ENCODE measurements around the gene TFEB. TPM values are rescaled to one million over a fixed set of nuclear protein-coding genes. Genes with fewer than 3 reads are reported as not detected.
A peak's percentile ranks its signal among the peaks of the same experiment; 100 is the strongest.

Gene TFEB
- total and polyA plus RNA-seq, 5 donors, result 31.6 to 51.1 (median 45.7) TPM

DNA sequence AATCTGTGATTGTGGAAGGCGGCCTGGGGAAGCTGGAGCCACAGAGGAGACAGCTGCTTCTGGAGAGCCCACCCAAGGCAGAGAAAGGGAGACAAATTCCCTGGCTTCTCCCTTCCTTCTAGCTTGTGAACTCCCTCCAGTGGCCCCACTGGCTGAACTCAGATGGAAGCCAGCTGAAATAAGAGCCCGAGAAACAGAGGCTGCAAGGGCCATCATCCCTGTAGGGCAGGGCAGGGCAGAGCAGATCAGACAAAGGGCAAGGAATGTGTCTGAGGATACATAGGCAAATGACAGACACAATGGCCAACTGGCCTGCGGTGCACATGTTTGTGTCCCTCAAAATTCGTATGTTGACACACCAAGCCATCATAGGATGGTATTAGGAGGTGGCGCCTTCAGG, 71.8 kb downstream of the TFEB start:
- WGBS, result 82% methylated on average over 5 of the region's 5 CpGs
- Histone ChIP-seq H3K4me1 (ENCODE audit: control insufficient read depth, insufficient read depth, low read length) (no peaks in the 10 kb centered on the region), H3K27me3 (ENCODE audit: control insufficient read depth, insufficient read depth) (no peaks in the 10 kb centered on the region), H3K9me3 (ENCODE audit: control insufficient read depth, low read length) (no peaks in the 10 kb centered on the region), H3K27ac (ENCODE audit: low read length) (no peak overlapping the region), H3K4me3 (ENCODE audit: low read length) (no peak overlapping the region)
- ATAC-seq (no peak), DNase-seq (no peak)
- intact Hi-C loops (cut with DNase I), result no loop called here

DNA sequence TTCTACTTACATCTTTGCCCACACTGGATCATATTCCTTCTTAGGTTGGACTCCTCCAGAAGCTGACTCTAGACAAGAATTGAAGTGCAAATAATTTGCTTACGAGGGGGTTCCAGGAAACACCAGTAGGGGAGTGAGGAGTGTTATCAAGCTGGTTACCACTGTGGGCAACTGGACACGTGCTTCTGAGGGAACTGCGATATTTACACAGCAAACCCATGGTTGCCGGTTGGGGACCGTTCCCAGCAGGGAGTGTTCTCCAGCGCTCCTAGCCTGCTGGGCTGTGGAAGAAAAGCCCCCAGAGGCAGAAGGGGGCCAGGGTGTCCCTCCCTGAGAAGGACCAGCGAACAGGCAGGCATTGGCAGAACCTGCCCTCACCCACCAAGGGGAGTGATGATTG, 75.5 kb downstream of the TFEB start:
- H3K4me3 ChIP-seq (ENCODE audit: low read length), result no peak overlapping the region
- H3K27ac ChIP-seq (ENCODE audit: low read length), result no peak overlapping the region
- no peaks in the 10 kb centered on the region for H3K9me3 ChIP-seq (ENCODE audit: control insufficient read depth, low read length)
- ATAC-seq (no peak), DNase-seq (no peak)
- 67% methylated on average over 7 of the region's 7 CpGs for WGBS
- intact Hi-C loops (cut with DNase I), result no loop called here
- H3K27me3 ChIP-seq (ENCODE audit: control insufficient read depth, insufficient read depth), result no peaks in the 10 kb centered on the region
- H3K4me1 ChIP-seq (ENCODE audit: control insufficient read depth, insufficient read depth, low read length), result peaks cover 3% of the 10 kb centered on the region

DNA sequence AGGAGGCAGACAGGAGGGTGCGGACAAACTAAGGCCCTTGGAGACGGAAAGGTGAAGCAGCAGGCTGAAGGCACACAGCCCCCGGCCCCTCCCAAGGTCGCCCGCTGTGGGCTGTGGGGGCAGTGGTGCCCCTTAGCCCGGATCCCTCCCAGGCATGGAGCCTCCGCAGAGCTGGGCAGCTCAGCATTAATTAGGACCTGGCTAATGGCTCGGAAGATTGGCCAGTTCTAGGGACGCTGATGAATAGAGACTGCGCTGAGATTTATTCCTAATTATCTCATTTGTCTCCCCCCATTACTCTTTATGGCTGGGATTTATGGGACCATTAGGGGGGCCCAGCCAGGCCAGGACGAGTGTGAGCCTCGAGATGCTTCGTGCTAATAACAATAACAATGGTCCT, 76.8 kb downstream of the TFEB start:
- H3K27me3 ChIP-seq (ENCODE audit: control insufficient read depth, insufficient read depth), result no peaks in the 10 kb centered on the region
- 96% methylated on average over 13 of the region's 13 CpGs for WGBS
- H3K27ac ChIP-seq (ENCODE audit: low read length), result no peak overlapping the region
- intact Hi-C loops (cut with DNase I), result no loop called here
- ATAC-seq, result no peak
- H3K4me1 ChIP-seq (ENCODE audit: control insufficient read depth, insufficient read depth, low read length), result peaks cover 3% of the 10 kb centered on the region
- no peaks in the 10 kb centered on the region for H3K9me3 ChIP-seq (ENCODE audit: control insufficient read depth, low read length)
- no peak for DNase-seq
- H3K4me3 ChIP-seq (ENCODE audit: low read length), result no peak overlapping the region

DNA sequence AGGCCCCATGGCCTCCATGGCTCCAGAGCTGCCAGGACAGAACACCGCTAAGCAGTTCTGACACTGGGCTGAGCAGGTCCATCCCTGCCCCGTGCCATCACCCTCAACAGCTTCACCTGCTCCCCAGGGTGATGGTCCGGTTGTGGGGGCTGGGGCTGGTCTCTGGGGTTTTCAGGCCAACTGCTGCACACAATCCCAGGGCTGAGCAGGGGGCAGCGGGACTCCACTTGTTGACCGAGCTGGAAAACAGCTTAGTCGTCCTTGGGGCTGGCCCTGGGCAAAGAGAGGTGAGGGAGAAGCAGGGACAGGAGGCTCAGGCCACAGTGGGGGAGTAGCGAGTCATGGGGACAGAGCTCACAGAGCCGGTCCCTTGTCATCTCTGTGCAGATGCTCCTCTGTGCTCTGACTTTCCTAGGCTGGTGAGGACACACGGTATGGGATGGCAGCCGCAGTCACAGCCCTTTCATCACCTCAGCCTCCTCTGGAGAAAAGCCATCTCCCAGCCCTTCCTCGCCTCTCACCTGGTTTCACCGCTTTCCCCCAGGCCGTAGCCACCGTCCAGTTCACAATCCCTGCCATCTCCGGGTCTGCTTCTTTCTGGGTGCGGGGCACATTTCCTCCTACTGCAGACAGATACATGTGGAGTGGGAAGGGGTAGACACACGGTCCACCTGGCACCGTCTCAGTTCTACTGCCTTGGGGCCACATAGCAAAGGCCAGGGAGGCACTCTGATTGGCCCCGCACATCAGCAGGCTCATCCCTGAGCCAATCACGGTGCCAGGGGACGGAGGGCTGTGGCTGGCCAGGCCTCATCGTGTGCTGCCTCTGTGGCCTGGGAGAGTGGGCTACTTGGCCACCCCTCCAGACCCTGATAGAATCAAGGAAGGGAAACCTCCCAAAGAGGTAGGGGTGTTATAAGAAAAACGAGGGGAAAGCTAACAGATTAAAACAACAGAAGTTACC, 78.0 kb downstream of the TFEB start:
- H3K27ac ChIP-seq (ENCODE audit: low read length), result no peak overlapping the region
- intact Hi-C loops (cut with DNase I), result no loop called here
- DNase-seq (no peak), ATAC-seq (no peak)
- H3K4me1 ChIP-seq (ENCODE audit: control insufficient read depth, insufficient read depth, low read length), result peaks cover 3% of the 10 kb centered on the region
- no peaks in the 10 kb centered on the region for H3K27me3 ChIP-seq (ENCODE audit: control insufficient read depth, insufficient read depth)
- H3K4me3 ChIP-seq (ENCODE audit: low read length), result no peak overlapping the region
- H3K9me3 ChIP-seq (ENCODE audit: control insufficient read depth, low read length), result no peaks in the 10 kb centered on the region
- 90% methylated on average over 23 of the region's 23 CpGs for WGBS

DNA sequence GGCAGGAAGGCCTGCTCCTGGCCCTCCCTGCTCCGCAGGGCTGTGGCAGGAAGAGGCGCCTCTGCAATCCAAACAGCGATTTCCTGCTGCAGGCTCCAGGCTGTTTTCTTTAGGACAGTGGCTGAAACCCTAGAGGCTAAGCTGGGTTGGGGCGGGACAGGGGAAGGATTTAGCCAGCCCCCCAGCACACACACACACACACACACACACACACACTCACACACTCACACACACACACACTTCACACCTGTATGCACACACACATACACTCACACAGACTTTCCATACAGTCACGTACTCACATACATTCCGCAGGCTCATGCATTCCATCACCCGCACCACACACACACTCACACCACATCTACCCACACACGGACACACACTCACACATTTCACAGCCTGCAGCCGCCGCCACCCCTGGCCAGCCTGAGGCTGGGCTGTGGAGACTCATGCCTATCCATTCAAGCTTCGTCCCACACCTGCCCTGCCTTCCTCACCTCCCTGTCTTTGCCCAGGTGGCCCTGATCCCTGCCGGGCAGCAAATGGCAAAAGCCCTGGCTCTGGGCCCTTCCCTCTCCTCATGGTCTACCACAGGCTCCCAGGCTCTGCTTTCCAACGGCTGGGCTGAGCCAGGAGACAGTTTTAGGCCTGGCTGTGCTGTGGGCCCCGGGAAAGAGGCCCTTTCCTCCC, 79.3 kb downstream of the TFEB start:
- DNase-seq (peak in 1 of 3 donors; percentile 60), ATAC-seq (peak; percentile 54 to 87)
- Histone ChIP-seq H3K4me3 (ENCODE audit: low read length) (no peak overlapping the region), H3K27ac (ENCODE audit: low read length) (no peak overlapping the region), H3K4me1 (ENCODE audit: control insufficient read depth, insufficient read depth, low read length) (peaks cover 3% of the 10 kb centered on the region), H3K9me3 (ENCODE audit: control insufficient read depth, low read length) (no peaks in the 10 kb centered on the region), H3K27me3 (ENCODE audit: control insufficient read depth, insufficient read depth) (no peaks in the 10 kb centered on the region)
- 46% methylated on average over 14 of the region's 14 CpGs for WGBS
- intact Hi-C loops (cut with DNase I), result no loop called here

DNA sequence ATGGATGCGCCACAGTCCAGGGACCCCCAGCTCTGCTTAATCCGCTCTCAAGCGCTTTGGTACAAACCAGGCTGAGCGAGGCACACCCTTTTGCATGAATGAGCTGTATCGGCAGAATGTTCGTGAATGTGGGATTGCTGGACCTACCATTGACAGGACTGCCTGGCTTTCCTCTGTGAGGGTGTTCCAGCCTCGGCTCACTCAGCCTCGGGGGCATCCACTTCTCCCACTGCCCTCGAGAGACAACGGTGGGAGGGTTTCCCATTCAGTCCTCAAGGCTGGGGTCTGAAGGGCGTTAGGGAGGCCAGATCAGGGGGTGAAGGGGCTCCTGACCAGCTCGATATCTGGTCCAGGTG, 79.8 kb downstream of the TFEB start:
- peaks cover 3% of the 10 kb centered on the region for H3K4me1 ChIP-seq (ENCODE audit: control insufficient read depth, insufficient read depth, low read length)
- H3K27me3 ChIP-seq (ENCODE audit: control insufficient read depth, insufficient read depth), result no peaks in the 10 kb centered on the region
- 58% methylated on average over 12 of the region's 12 CpGs for WGBS
- DNase-seq (no peak), ATAC-seq (no peak)
- H3K4me3 ChIP-seq (ENCODE audit: low read length), result no peak overlapping the region
- intact Hi-C loops (cut with DNase I), result no loop called here
- H3K27ac ChIP-seq (ENCODE audit: low read length), result no peak overlapping the region
- H3K9me3 ChIP-seq (ENCODE audit: control insufficient read depth, low read length), result no peaks in the 10 kb centered on the region

DNA sequence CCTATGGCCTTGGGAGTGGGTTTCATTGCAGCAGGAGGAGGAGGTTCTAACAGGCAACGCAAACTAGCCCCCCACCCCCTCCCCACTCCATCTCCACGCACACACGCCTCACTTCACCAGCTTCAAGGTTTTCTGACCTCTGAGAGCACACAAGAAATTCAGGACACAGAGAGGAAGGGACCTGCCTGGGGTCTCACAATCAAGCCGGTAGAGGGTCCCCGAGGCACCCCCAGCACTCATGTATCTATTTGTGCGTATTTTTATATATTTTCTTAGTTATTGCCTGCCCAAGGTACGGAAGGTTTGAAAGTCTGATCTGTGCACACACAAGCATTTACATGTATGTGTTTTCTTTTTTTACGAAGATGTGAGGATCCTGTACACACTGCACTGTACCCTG, 80.2 kb downstream of the TFEB start:
- H3K4me1 ChIP-seq (ENCODE audit: control insufficient read depth, insufficient read depth, low read length), result peaks cover 3% of the 10 kb centered on the region
- H3K27me3 ChIP-seq (ENCODE audit: control insufficient read depth, insufficient read depth), result no peaks in the 10 kb centered on the region

DNA sequence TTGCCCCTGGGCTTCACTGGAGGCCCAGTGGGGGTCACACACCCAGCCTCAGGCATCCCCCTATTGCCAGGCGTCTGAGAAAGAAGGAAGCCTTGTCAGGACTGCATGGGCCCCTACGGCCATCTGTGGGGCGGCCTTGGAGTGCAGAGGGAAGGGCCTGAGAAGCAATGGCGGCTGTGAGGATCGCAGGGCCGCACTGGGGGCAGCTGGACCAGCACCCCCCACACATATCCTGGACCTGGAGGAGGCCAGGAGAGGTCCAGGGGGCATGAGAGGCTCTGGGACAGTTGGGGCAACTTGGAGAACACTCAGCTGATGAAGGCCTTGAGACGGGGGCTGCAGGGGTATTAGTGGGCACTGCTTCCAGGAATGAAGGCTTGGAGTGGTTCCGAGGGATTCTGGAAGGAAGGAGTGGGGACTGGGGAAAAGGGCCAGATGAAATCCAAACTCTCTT, 80.7 kb downstream of the TFEB start:
- intact Hi-C loops (cut with DNase I), result no loop called here
- DNase-seq (no peak), ATAC-seq (no peak)
- peaks cover 3% of the 10 kb centered on the region for H3K4me1 ChIP-seq (ENCODE audit: control insufficient read depth, insufficient read depth, low read length)
- no peak overlapping the region for H3K27ac ChIP-seq (ENCODE audit: low read length)
- 89% methylated on average over 8 of the region's 8 CpGs for WGBS
- H3K27me3 ChIP-seq (ENCODE audit: control insufficient read depth, insufficient read depth), result no peaks in the 10 kb centered on the region
- no peaks in the 10 kb centered on the region for H3K9me3 ChIP-seq (ENCODE audit: control insufficient read depth, low read length)
- H3K4me3 ChIP-seq (ENCODE audit: low read length), result no peak overlapping the region

More for the DNA sequence above, 80.2 kb downstream of the TFEB start:
- intact Hi-C loops (cut with DNase I), result no loop called here
- ATAC-seq (no peak), DNase-seq (no peak)
- Histone ChIP-seq H3K27ac (ENCODE audit: low read length) (no peak overlapping the region), H3K9me3 (ENCODE audit: control insufficient read depth, low read length) (no peaks in the 10 kb centered on the region), H3K4me3 (ENCODE audit: low read length) (no peak overlapping the region)
- WGBS, result 86% methylated on average over 8 of the region's 8 CpGs

DNA sequence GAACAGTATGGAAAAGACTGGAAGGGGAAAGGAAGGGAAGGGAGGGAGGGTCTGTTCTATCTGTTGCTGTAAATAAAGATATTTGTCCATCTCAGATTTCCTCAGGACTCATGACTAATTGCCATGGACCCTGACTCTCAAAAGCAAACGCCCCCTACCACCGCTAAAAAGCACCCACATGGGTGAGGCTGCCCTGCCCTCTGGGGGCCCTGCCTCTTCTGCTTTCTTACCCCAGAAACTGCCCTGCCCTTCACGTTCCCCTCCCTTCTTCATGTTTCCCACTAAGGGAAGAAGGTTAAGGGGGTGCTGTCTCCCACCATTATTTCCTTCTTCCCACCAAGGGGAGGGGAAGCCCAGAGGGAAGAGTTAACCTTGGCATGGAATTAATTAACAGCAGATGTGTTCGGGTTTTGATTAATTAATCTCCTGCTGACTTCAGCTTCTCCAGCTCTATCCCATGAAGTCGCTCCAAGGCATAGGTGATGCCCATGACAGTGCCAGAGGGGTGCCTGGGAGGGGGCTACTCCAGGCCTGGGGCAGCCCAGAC, 81.2 kb downstream of the TFEB start:
- no peak for DNase-seq
- intact Hi-C loops (cut with DNase I), result no loop called here

DNA sequence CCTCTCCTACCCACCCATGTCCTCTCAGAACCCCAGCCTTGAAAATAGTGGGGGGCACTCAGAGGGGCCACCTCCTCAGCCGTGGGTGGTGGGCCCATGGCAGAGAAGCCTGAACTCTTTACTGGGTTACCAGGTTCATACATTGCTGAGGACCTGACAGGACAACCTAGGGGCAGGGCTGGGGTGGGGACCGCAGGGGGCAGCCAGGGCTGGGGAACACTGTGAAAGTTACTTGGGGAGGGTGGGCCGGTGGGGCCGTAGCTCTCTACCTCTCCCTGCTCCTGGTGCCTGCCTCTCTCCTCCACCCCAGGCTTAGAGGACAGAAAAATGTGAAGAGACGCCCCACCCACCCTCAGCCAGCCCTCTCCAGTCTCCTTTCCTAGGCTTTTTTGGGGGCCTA, 81.7 kb downstream of the TFEB start:
- ATAC-seq, result no peak
- Histone ChIP-seq H3K27ac (ENCODE audit: low read length) (no peak overlapping the region), H3K27me3 (ENCODE audit: control insufficient read depth, insufficient read depth) (no peaks in the 10 kb centered on the region), H3K4me1 (ENCODE audit: control insufficient read depth, insufficient read depth, low read length) (peaks cover 3% of the 10 kb centered on the region), H3K4me3 (ENCODE audit: low read length) (no peak overlapping the region), H3K9me3 (ENCODE audit: control insufficient read depth, low read length) (no peaks in the 10 kb centered on the region)
- DNase-seq, result no peak
- intact Hi-C loops (cut with DNase I), result no loop called here
- 84% methylated on average over 5 of the region's 5 CpGs for WGBS

More for the DNA sequence above, 81.2 kb downstream of the TFEB start:
- peaks cover 3% of the 10 kb centered on the region for H3K4me1 ChIP-seq (ENCODE audit: control insufficient read depth, insufficient read depth, low read length)
- H3K4me3 ChIP-seq (ENCODE audit: low read length), result no peak overlapping the region
- H3K27ac ChIP-seq (ENCODE audit: low read length), result no peak overlapping the region
- 72% methylated on average over 5 of the region's 5 CpGs for WGBS
- ATAC-seq, result no peak
- no peaks in the 10 kb centered on the region for H3K27me3 ChIP-seq (ENCODE audit: control insufficient read depth, insufficient read depth)
- no peaks in the 10 kb centered on the region for H3K9me3 ChIP-seq (ENCODE audit: control insufficient read depth, low read length)
